HCT116 (cell line): Measurements from ENCODE around the gene IFT52.

Experiments
- ATF3 ChIP-seq: IDR thresholded peaks from 2 replicates; pipeline ENCODE4 v1.6.1; 2012
- CTCF ChIP-seq, 3 experiments: fragments of 200-600 bp in 1 of 3; sonication (generic) in 1 of 3; IDR thresholded peaks in 2 of 3; conservative IDR thresholded peaks in 1 of 3; 2 replicates each; pipeline ENCODE4 v1.5.1; 2012 to 2017; ENCODE audit warnings: low read depth in 2 of 3, low read length in 2 of 3, antibody characterized with exemption in 1 of 3, borderline replicate concordance in 1 of 3, control low read depth in 1 of 3, mild to moderate bottlenecking in 1 of 3, mixed read lengths in 1 of 3, mixed run types in 1 of 3, moderate library complexity in 1 of 3; ENCODE audit not compliant: insufficient read depth in 1 of 3
- EGR1 ChIP-seq: IDR thresholded peaks from 2 replicates; pipeline ENCODE4 v1.6.1; 2012; ENCODE audit warnings: low read depth
- ELF1 ChIP-seq: IDR thresholded peaks from 2 replicates; pipeline ENCODE4 v1.6.1; 2012; ENCODE audit warnings: low read depth, borderline replicate concordance
- EZH2 ChIP-seq: fragments of 200-600 bp; sonication (generic); IDR thresholded peaks from 2 replicates; pipeline ENCODE4 v1.6.1; 2017; ENCODE audit warnings: antibody characterized with exemption, mixed run types
- FOSL1 ChIP-seq: IDR thresholded peaks from 2 replicates; pipeline ENCODE4 v1.6.1; 2012; ENCODE audit warnings: low read depth
- JUND ChIP-seq: IDR thresholded peaks from 2 replicates; pipeline ENCODE4 v1.6.1; 2012
- MAX ChIP-seq: IDR thresholded peaks from 2 replicates; pipeline ENCODE4 v1.6.1; 2012
- POLR2A ChIP-seq: IDR thresholded peaks from 2 replicates; pipeline ENCODE4 v1.7.0; 2011; ENCODE audit warnings: borderline replicate concordance; ENCODE audit not compliant: insufficient read depth, insufficient read length; ENCODE audit errors: extremely low read depth
- POLR2AphosphoS5 ChIP-seq: IDR thresholded peaks from 2 replicates; pipeline ENCODE4 v1.6.1; 2011; ENCODE audit warnings: mild to moderate bottlenecking, low read depth, low read length, moderate library complexity
- REST ChIP-seq: IDR thresholded peaks from 2 replicates; pipeline ENCODE4 v1.6.1; 2012; ENCODE audit warnings: low read depth
- ZBTB33 ChIP-seq: IDR thresholded peaks from 2 replicates; pipeline ENCODE4 v1.6.1; 2011; ENCODE audit warnings: mild to moderate bottlenecking, low read length, moderate library complexity; ENCODE audit not compliant: insufficient replicate concordance; ENCODE audit errors: extremely low read depth

GRCh38 chr20:43590392-43591303 is at the start of gene IFT52:
- no peak; the same call in 1 of the 2 replicates for TF ChIP-seq ELF1
- TF ChIP-seq MAX: peak; percentile 72
- no peak for TF ChIP-seq CTCF (IDR thresholded peaks at IDR 0.05 in 2 of 3, conservative IDR thresholded peaks at IDR 0.05 in 1 of 3; ENCODE audit: borderline replicate concordance in 1 of 3, insufficient read depth in 1 of 3, low read depth in 2 of 3, low read length in 2 of 3)
- no peak for TF ChIP-seq EZH2
- TF ChIP-seq ATF3: no peak
- no peak for TF ChIP-seq REST
- TF ChIP-seq ZBTB33: no peak
- peak; percentile 84 for TF ChIP-seq JUND
- peak; percentile 61 for TF ChIP-seq POLR2A
- TF ChIP-seq EGR1: 0 out of 2 replicates have a peak, but pooled peaks have one; percentile 10
- peak; percentile 54 for TF ChIP-seq POLR2AphosphoS5
- no peak for TF ChIP-seq FOSL1
